SK-N-SH (cell line): Measurements from ENCODE around the gene WDFY2.

Source experiments
- CTCF ChIP-seq: fragments of 200-600 bp; sonication (generic); IDR thresholded peaks from 2 replicates; pipeline ENCODE4 v1.6.1; 2017; ENCODE audit warnings: antibody characterized with exemption, mild to moderate bottlenecking, moderate library complexity
- EP300 ChIP-seq, 2 experiments: IDR thresholded peaks; 2 replicates each; pipeline versions ENCODE4 v1.4.0 to v1.6.1; 2012; ENCODE audit warnings: borderline replicate concordance in 1 of 2, low read depth in 1 of 2, low read length in 1 of 2
- FOXM1 ChIP-seq: IDR thresholded peaks from 2 replicates; pipeline ENCODE4 v1.4.0; 2012; ENCODE audit warnings: low read depth, mild to moderate bottlenecking
- IRF3 ChIP-seq: fragments of 150-350 bp; IDR thresholded peaks from 2 replicates; pipeline ENCODE4 v1.6.1; 2016; ENCODE audit warnings: mild to moderate bottlenecking, low read depth, low read length
- MEF2A ChIP-seq: IDR thresholded peaks from 2 replicates; pipeline ENCODE4 v1.4.0; 2012; ENCODE audit warnings: low read depth, borderline replicate concordance
- MXI1 ChIP-seq: IDR thresholded peaks from 2 replicates; pipeline ENCODE4 v1.6.1; 2012; ENCODE audit warnings: mild to moderate bottlenecking, low read depth, low read length, improper control_type of control experiment
- POLR2AphosphoS5 ChIP-seq: IDR thresholded peaks from 2 replicates; pipeline ENCODE4 v1.6.1; 2012; ENCODE audit warnings: low read depth, low read length
- RAD21 ChIP-seq: IDR thresholded peaks from 2 replicates; pipeline ENCODE4 v1.6.1; 2012; ENCODE audit warnings: mild to moderate bottlenecking, low read length
- RFX5 ChIP-seq: IDR thresholded peaks from 2 replicates; pipeline ENCODE4 v1.6.1; 2012; ENCODE audit warnings: mild to moderate bottlenecking, improper control_type of control experiment, low read length
- TAF1 ChIP-seq: IDR thresholded peaks from 2 replicates; pipeline ENCODE4 v1.6.1; 2012; ENCODE audit warnings: low read depth, mild to moderate bottlenecking, low read length, moderate library complexity, borderline replicate concordance

DNA sequence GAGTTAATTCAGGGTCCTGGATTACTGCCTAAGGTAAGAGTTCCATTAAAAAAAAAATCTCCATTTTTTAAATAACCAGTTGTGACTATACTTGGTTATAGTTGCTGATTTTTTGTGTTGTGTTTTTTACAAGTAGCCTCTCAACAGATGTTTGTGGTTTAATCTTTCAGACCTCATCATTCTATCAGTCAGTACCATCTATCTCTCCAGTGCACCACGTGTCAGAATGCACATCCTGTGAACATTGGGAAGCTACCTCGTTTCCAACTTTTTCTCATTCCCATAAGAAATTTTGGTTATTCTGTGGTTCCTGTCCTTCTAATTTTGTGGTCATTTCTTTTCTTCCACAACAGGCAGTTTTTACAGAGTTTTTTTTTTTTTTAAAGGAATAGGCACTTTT, 39.2 kb downstream of the WDFY2 start:
- TF ChIP-seq RAD21 = no peak
- TF ChIP-seq EP300 (IDR thresholded peaks at IDR 0.05; ENCODE audit: borderline replicate concordance in 1 of 2, low read depth in 1 of 2, low read length in 1 of 2) = peak in 1 of 2 experiments; percentile 53; a peak in 3 of 4 replicates
- TF ChIP-seq TAF1 = no peak
- peak; percentile 64; the same call in 1 of the 2 replicates for TF ChIP-seq MXI1
- TF ChIP-seq CTCF = no peak
- TF ChIP-seq RFX5 = no peak
- no peak for TF ChIP-seq MEF2A
- TF ChIP-seq POLR2AphosphoS5 = peak; percentile 39; the same call in 1 of the 2 replicates
- no peak for TF ChIP-seq IRF3
- no peak for TF ChIP-seq FOXM1
